Measurements from ENCODE around the gene LCN2.
A peak's percentile ranks its signal among the peaks of the same experiment; 100 is the strongest.

Gene LCN2

GRCh38 chr9:128115187-128116103, 33.8 kb upstream of the LCN2 start:
- DNase-seq = no peak

- no peak for DNase-seq
Observed at GRCh38 chr9:128116104-128117083, 32.9 kb upstream of the LCN2 start.

DNA sequence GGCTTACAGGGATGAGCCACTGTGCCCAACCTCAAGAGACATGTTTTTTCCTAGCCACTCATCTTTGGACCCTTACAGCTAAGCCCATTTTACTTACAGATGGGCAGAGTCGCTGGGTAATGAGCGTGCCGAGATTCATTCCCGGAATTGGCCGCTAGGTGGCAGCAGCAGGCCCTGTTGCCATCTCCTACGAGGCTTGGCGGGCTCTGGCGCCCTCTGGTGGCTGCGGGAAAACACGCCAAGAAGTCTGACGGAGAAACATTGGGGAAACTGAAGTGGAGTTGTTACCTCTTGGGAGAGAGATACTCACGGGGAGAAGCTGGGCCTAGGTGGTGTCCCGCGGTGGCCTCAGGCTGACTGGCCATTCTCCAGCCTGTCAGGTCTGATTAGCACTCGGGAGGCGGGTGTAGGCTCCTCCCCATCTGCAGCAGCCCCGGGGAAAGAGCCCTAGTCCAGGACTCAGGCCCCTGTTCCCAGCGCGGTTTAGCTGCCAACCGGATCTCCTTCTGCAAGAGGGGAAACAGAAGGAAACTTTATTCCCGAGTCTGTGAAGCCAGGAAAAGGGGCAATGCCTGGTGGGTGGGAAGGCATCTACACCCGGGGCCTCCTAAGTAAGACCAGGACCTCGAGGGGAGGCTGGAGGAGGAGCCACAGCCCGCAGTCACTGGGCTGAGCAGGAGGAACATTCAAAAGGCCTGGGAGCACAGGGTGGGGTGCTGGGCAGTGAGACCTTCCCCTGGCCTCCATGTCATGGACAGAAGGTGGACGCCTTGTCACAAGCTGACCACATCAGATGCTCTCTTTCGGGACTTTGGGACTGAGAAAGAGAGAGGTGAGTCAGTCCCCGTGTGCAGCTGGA, 31.4 kb upstream of the LCN2 start:
- peak; percentile 89 for DNase-seq

GRCh38 chr9:128118472-128118857, 30.8 kb upstream of the LCN2 start:
- no peak for DNase-seq

DNA sequence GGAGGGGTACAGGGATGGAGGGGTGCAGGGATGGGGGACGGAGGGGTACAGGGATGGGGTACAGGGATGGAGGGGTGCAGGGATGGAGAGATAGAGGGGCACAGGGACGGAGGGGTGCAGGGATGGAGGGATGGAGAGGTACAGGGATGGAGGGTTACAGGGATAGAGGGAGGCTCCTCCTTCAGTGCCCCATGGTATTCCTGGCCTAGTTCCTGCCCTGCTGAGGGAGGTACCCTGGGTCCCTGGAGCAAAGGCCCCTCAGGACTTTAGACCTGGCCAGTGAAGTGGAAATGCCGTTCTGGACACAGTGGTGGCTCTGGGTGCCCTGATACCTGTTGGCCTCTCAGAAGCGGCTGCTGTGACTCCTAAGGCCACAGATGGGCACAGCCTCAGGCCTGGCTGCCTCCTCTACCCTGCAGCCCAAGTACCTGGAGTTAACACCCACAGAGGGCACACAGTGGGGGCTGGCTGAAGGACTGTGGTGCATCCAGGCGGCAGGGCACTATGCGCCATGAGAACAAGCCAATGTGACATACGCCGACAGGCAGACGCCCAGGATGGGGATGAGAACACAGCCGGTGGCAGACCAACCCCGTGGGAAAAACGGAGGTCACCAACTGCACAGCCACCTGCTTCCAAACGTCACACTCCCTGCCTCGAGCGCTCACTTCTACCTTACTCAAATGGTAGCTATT, 30.1 kb upstream of the LCN2 start:
- DNase-seq = no peak

DNA sequence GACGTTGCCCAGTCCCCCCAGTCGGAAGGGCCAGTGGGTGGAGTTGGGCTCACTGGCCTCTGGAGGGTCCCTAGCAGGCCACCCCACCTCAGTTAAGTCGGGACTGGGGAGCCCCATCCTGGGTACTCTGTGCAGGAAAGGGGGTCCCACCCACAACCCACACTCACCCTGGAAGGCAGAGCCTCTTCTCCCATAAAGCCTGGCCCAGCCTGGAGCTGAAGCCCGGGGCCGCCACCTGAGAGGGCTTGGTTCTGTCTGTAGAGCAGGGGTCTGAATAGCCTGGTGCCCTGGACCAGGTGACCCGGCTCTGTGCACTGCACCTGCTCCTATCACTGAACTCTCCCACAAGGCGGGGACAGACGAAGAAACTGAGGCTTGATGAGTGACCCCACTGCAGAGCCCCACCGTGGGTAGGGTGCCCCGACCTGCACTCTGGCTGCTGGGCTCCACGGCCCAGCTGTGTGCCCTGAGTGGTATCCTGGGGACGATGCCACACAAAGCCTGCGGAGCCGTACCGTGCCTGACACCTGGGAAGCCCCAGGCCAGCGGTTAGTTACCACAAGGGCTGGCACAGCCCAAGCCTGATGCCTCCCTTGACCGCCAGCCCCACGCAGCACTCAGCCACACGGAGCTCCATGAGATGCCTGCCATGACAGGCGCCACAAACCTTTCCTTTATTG, 29.1 kb upstream of the LCN2 start:
- no peak for DNase-seq

DNA sequence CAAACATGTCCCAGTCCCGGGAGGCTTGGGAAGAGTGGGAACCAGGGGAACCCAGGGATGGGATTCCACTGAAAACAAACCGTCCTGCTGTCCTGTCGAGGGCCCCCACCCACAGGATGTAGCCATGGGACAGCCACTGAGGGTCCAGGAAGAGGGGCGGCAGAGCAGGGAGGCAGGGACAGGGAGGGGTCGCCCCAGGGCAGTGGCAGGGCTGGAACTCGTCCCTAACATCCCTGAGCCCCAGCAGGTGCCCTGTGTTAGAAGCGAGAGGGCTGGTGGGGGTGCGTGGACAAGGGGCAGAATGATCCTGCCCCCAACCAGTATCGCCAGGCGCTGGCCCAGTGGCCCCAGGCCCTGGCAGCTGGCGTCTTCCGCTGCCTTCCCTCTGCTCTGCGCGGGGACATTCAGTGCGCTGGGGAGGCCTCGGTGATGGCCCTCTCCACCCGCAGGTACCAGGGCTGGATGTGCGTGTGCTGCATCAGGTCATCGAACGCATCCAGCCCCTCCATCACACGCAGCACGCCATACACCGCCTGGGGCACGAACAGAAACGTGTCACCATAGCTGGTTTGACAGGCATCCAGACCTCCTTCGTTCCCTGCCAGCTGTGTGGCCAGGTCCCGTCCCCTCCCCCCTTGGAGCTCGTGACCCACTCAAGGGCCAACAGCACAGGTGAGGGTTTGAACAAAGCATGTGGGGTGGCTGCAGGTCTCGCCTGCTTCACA, 28.4 kb upstream of the LCN2 start:
- DNase-seq = no peak

GRCh38 chr9:128121466-128121810, 27.8 kb upstream of the LCN2 start:
- no peak for DNase-seq

GRCh38 chr9:128121924-128122808, 27.1 kb upstream of the LCN2 start:
- DNase-seq = no peak

- no peak for DNase-seq
Observed at GRCh38 chr9:128122809-128123175, 26.5 kb upstream of the LCN2 start.

DNA sequence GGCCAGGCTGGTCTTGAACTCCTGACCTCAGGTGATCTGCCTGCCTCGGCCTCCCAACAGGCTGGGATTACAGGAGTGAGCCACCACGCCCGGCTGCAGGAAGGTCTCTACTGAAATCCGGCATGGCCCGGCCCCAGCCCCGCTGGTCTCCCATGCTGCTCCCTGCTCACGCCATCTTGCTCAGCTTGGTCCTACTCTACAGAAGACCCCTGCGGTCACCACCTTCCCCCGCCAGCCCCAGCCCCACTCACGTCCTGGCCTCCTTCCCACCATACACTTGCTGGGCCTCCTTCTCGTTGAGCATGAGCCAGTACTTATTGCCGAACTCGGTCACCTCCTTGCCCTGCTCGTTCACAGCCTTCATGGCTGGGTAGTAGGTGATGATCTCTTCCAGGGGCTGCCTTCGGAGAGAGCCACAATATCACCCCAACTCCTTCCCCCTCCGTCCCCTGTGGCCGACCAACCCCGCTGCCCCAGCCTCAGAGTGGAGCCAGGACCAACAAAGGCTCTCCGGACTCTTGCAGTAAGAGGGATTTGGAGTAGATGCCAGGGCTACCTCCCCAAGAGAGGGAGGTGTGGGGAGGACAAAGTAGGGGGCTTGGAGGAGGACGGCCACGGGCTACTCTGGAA, 25.7 kb upstream of the LCN2 start:
- DNase-seq = no peak

DNA sequence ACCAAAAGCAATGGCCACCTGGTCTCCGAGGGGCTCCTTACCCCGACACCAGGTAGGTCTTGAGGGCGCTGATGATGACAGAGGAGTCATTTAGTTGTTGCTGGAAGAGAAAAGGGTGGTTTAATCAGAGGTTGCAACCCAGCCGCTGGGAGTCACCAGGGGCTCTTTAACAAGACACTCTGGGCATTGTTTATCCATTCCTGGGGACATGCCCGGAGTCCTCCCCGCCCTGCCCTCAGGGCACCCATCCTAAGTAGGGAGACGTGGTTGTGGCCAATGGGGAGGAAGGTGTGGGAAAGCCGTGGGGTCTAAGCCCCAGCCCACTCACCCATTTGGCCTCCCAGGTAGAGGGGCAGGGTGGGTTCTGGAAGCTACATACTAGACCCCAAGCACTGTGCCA, 24.8 kb upstream of the LCN2 start:
- no peak for DNase-seq

- peak; percentile 12 for DNase-seq
Observed at GRCh38 chr9:128124873-128125579, 24.2 kb upstream of the LCN2 start.

DNA sequence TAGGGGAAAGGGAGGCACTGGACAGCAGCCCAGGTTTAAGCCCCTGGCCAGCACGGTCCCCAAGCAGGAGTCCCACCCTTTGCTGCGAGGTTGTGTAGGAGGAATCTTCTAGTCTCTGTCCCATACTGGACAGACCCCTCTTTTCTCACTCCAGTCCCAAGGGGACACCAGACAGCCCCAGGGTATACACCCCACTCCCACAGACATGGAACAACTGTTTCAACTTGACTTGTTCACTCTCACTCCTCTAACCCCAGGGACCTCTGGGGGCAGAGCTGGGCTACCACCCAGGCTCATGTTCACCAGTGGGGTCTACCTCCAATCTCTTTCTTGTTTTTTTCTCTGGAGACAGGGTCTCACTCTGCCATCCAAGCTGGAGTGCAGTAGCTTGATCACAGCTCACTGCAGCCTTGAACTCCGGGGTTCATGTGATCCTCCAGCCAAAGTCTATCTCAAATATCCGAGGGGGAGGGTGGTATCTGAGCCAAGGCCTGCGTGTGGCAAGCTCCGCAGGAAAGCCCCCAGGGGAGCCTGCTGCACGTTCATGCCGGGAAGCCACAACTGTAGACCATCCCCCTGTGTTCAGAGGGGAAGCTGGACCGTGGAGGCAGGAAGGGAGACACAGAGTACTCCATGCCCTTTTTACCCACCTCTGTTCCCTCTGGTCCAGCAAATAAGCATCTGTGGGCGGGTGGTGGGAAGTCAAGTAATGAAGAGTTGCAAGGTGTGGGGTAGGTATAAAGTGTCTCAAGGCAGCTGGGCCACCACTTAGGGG, 23.5 kb upstream of the LCN2 start:
- DNase-seq = no peak

DNA sequence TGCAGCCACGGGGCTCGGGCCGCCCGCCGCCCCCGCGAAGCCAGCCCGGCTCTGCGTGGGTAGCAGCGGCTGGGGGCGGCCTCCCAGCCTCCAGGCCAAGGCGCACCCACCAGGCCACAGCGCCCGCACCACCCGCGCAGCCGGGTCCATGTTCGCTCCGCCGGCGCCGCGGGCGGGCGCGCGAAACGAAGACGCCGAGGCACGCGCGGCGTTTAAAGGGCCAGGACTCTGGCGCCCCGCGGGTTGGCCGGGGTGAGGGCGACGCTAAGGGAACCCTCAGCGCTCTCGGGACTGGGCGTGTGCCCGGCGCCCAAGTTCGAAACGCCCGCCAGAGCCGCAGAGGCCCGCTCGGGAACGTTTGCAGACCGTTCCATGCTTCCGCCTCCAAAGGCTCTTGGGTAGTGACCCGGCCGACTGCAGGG, 21.7 kb upstream of the LCN2 start, which contains the start of gene PTGES2:
Gene PTGES2 (minus strand): TSS at position 162 of the 422 bp plus-strand sequence. CDS start 12 bp downstream, at position 150.
- peak; percentile 75 for DNase-seq

GRCh38 chr9:128127990-128128835, 21.0 kb upstream of the LCN2 start:
- DNase-seq = peak; percentile 80

Data from activated effector memory CD4-positive, alpha-beta T cell treated with Interleukin-2 at 50 U/mL for 16 hours (primary cell).